ENCODE measurements around the gene OSBPL6. TPM values are rescaled to one million over a fixed set of nuclear protein-coding genes. Genes with fewer than 3 reads are reported as not detected.

Gene OSBPL6
- polyA plus RNA-seq, 1 donor from 2014 or later, result 12.8 TPM

DNA sequence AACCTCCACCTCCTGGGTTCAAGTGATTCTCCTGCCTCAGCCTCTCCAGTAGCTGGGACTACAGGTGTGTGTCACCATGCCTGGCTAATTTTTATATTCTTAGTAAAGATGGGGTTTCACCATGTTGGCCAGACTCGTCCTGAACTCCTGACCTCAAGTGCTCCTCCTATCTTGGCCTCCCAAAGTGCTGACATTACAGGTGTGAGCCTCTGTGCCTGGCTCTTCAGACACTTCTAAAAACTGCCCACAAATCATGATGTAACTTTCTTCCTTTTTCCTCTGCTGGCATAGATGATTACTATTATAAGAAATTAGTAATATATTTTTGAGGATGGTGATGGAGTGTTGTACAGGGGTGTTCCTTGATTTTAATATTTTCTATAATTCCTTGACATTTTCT lies 6.0 kb downstream of the OSBPL6 start:
- H3K79me2 ChIP-seq (replicated peaks; ENCODE audit: insufficient read depth, low read length), result no peaks in the 10 kb centered on the region
- no peak overlapping the region for H2AFZ ChIP-seq (ENCODE audit: low read depth, low read length)
- no peaks in the 10 kb centered on the region for H3K27me3 ChIP-seq (ENCODE audit: insufficient read depth, low read depth, low read length)
- no peaks in the 10 kb centered on the region for H3K9me2 ChIP-seq (ENCODE audit: insufficient read depth, low read length)
- no peak overlapping the region for H3K9ac ChIP-seq (ENCODE audit: low read length)
- H4K20me1 ChIP-seq (ENCODE audit: insufficient read depth), result no peaks in the 10 kb centered on the region
- no peak overlapping the region for H3K4me2 ChIP-seq (ENCODE audit: low read length)
- H3K36me3 ChIP-seq (ENCODE audit: insufficient read depth, low read length), result no peaks in the 10 kb centered on the region
- no peak overlapping the region for H3K27ac ChIP-seq (ENCODE audit: low read length)
- H3K4me3 ChIP-seq (ENCODE audit: low read length), result no peak overlapping the region
- TF ChIP-seq, protein P1, sequence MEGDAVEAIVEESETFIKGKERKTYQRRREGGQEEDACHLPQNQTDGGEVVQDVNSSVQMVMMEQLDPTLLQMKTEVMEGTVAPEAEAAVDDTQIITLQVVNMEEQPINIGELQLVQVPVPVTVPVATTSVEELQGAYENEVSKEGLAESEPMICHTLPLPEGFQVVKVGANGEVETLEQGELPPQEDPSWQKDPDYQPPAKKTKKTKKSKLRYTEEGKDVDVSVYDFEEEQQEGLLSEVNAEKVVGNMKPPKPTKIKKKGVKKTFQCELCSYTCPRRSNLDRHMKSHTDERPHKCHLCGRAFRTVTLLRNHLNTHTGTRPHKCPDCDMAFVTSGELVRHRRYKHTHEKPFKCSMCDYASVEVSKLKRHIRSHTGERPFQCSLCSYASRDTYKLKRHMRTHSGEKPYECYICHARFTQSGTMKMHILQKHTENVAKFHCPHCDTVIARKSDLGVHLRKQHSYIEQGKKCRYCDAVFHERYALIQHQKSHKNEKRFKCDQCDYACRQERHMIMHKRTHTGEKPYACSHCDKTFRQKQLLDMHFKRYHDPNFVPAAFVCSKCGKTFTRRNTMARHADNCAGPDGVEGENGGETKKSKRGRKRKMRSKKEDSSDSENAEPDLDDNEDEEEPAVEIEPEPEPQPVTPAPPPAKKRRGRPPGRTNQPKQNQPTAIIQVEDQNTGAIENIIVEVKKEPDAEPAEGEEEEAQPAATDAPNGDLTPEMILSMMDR (IDR thresholded peaks at IDR 0.05; ENCODE audit: poor library complexity, severe bottlenecking), result no peak
- TF ChIP-seq RAD21 (conservative IDR thresholded peaks at IDR 0.05), result no peak
- no peak for TF ChIP-seq MXI1 (conservative IDR thresholded peaks at IDR 0.05; ENCODE audit: poor library complexity, severe bottlenecking)
- no peak for TF ChIP-seq EZH2 (IDR thresholded peaks at IDR 0.05; ENCODE audit: borderline replicate concordance, insufficient read depth, low read length, poor library complexity, severe bottlenecking)
- TF ChIP-seq POLR2AphosphoS5 (IDR thresholded peaks at IDR 0.05), result no peak
- TF ChIP-seq, protein P2, sequence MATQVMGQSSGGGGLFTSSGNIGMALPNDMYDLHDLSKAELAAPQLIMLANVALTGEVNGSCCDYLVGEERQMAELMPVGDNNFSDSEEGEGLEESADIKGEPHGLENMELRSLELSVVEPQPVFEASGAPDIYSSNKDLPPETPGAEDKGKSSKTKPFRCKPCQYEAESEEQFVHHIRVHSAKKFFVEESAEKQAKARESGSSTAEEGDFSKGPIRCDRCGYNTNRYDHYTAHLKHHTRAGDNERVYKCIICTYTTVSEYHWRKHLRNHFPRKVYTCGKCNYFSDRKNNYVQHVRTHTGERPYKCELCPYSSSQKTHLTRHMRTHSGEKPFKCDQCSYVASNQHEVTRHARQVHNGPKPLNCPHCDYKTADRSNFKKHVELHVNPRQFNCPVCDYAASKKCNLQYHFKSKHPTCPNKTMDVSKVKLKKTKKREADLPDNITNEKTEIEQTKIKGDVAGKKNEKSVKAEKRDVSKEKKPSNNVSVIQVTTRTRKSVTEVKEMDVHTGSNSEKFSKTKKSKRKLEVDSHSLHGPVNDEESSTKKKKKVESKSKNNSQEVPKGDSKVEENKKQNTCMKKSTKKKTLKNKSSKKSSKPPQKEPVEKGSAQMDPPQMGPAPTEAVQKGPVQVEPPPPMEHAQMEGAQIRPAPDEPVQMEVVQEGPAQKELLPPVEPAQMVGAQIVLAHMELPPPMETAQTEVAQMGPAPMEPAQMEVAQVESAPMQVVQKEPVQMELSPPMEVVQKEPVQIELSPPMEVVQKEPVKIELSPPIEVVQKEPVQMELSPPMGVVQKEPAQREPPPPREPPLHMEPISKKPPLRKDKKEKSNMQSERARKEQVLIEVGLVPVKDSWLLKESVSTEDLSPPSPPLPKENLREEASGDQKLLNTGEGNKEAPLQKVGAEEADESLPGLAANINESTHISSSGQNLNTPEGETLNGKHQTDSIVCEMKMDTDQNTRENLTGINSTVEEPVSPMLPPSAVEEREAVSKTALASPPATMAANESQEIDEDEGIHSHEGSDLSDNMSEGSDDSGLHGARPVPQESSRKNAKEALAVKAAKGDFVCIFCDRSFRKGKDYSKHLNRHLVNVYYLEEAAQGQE (IDR thresholded peaks at IDR 0.05; ENCODE audit: borderline replicate concordance), result no peak
- no peak for TF ChIP-seq SMC3 (conservative IDR thresholded peaks at IDR 0.05; ENCODE audit: poor library complexity)
- no peak for TF ChIP-seq EP300 (conservative IDR thresholded peaks at IDR 0.05; ENCODE audit: poor library complexity, severe bottlenecking)
- TF ChIP-seq TAF1 (IDR thresholded peaks at IDR 0.05; ENCODE audit: low read depth), result no peak
- no peaks in the 10 kb centered on the region for H3K9me3 ChIP-seq (ENCODE audit: low read length)
- H3F3A ChIP-seq (ENCODE audit: insufficient read depth, low read length, poor library complexity, severe bottlenecking), result no peaks in the 10 kb centered on the region

DNA sequence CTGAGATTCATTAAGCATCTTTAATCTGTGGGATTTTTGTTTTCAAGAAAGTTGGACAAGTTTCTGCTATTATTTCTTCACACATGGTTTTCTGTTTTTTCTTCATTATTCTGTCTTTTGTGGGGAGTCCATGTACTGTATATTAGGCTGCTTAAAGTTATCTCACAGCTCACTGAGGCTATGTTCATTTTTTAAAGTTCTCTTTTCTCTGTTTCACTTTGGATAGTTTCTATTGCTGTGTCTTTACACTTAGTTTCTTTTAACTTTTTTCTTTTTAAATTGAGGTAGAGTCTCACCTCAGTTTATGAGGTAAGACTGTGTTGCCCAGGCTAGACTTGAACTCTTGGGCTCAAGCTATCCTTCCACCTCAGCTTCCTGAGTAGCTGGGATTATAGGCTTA lies 8.6 kb downstream of the OSBPL6 start:
- H3K9me3 ChIP-seq (ENCODE audit: low read length), result no peaks in the 10 kb centered on the region
- H3K9ac ChIP-seq (ENCODE audit: low read length), result no peak overlapping the region
- H3K9me2 ChIP-seq (ENCODE audit: insufficient read depth, low read length), result no peaks in the 10 kb centered on the region
- H3K36me3 ChIP-seq (ENCODE audit: insufficient read depth, low read length), result no peaks in the 10 kb centered on the region
- H3K4me3 ChIP-seq (ENCODE audit: low read length), result no peak overlapping the region
- H2AFZ ChIP-seq (ENCODE audit: low read depth, low read length), result no peak overlapping the region
- TF ChIP-seq RAD21 (conservative IDR thresholded peaks at IDR 0.05) (no peak), POLR2AphosphoS5 (IDR thresholded peaks at IDR 0.05) (no peak), MXI1 (conservative IDR thresholded peaks at IDR 0.05; ENCODE audit: poor library complexity, severe bottlenecking) (no peak), SMC3 (conservative IDR thresholded peaks at IDR 0.05; ENCODE audit: poor library complexity) (no peak), EP300 (conservative IDR thresholded peaks at IDR 0.05; ENCODE audit: poor library complexity, severe bottlenecking) (no peak), TAF1 (IDR thresholded peaks at IDR 0.05; ENCODE audit: low read depth) (no peak)
- TF ChIP-seq, protein P2 (IDR thresholded peaks at IDR 0.05; ENCODE audit: borderline replicate concordance), result no peak
- peaks cover 7% of the 10 kb centered on the region for H3K27me3 ChIP-seq (ENCODE audit: insufficient read depth, low read depth, low read length)
- H3K27ac ChIP-seq (ENCODE audit: low read length), result no peak overlapping the region
- no peak overlapping the region for H3K4me2 ChIP-seq (ENCODE audit: low read length)
- H3K79me2 ChIP-seq (replicated peaks; ENCODE audit: insufficient read depth, low read length), result no peaks in the 10 kb centered on the region
- H3F3A ChIP-seq (ENCODE audit: insufficient read depth, low read length, poor library complexity, severe bottlenecking), result no peaks in the 10 kb centered on the region
- H4K20me1 ChIP-seq (ENCODE audit: insufficient read depth), result no peaks in the 10 kb centered on the region
